T follicular helper cell (primary cell): ENCODE results near the gene TPR.
A peak's percentile ranks its signal among the peaks of the same experiment; 100 is the strongest.
"Not testable (repeated sequence)": the region's sequence is repeated elsewhere in the genome, so short reads cannot be mapped to it uniquely, and the experiment has no call there.

Experiments used
- DNase-seq: peaks from one replicate; pipeline ENCODE4 v3.0.0-alpha.2; 2020; ENCODE audit warnings: low read depth
- total RNA-seq, 2 experiments: gene quantifications; one replicate each; lab custom pipeline; 2026; lab: John Stamatoyannopoulos, UW

The TPR gene
- 508 to 568 reads per million in 2 experiments for total RNA-seq

DNA sequence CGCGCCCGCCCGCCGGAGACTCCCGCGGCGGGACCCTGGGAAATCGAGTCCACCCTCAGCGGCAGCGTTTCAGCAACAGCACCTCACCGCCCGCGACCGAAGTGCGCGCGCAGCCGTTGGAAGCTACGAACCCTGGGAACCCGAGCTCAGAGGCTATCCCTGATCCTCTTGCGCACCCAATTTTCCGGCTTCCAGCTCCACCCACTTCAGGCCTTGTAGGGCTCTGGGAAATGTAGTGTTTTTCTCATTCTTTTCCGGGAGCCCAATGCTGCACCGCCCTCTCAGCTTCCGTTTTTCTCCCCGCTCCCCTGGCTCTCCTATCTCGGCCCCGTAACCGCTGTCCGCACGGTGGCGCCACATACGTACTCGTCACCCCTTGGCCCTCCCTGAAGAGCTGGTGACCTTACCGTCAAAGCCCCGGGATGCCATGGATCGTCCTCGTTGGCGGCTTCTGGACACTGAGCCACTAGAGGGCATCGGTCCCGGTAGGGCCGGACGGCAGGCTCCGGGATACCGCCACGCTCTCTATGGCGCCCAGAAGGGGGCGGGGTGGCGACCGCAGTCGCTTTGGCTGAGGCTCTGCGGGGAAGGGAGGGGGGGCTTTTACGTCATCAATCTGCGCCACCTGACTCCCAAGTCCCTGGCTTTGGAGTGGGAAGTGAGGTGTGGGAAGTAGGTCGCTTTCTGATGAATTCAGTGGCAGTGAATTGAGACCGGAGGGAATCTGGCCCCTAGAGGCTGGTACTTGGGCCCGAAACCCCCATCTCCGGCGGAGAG is at the start of gene TPR, which contains the start of gene ODR4:
TSS of gene TPR (minus strand) at position 102 of the 777 bp plus-strand sequence. CDS start 225 bp downstream, outside the sequence.
TSS of gene ODR4 (plus strand) at position 687 of the 777 bp plus-strand sequence. CDS start 3,948 bp downstream, outside the sequence.
- DNase-seq: peak; percentile 96

DNA sequence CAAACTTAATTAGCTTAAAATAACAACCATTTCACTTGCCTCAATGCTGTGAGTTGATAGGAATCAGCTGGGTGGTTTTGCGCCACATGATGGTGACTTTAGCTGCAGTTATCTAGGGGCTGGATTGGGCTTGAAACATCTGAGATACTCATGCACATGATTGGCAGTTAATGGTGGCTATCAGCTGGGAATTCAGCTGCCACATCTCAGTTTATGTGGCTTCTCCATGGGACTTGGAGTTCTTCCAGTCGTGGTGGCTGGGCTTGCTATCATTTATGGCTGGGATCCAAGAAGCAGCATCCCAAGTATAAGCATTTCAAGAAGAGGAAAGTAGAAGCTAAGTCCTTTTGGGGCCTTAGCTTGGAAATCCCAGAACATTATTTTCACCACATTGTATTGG is 49.5 kb upstream of the TPR start:
- DNase-seq: no peak

DNA sequence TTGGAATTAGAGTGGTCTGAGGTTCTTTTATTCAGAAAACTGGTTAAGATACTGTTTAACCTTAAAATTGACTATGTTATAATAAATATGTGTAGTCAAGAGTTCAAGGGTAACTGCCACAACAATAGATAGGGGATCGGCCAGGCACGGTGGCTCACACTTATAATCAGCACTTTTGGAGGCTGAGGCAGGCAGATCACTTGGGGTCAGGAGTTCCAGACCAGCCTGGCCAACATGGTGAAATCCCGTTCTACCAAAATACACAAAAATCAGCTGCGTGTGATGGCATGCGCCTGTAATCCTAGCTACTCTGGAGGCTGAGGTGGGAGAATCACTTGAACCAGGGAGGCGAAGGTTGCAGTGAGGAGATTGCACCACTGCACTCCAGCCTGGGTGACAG is 46.4 kb upstream of the TPR start:
- DNase-seq: no peak

DNA sequence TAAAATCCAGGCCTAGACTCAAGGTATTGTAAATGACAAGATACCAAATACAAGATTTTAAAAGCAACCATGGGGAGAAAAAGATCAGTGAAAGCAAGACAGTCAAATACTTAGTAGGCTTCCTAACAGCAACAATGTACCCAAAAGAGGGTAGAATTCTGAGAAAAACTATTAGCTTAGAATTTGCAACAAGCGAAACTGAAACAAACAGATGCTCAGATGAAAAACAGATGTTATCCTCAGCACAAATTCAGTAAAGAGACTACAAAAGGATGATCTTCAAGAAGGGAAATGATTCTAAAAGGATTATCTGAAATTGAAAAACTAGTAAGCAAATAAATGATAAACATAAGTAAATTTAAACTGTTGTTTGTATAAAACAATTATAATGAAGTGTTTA is 45.9 kb upstream of the TPR start:
- no peak for DNase-seq

DNA sequence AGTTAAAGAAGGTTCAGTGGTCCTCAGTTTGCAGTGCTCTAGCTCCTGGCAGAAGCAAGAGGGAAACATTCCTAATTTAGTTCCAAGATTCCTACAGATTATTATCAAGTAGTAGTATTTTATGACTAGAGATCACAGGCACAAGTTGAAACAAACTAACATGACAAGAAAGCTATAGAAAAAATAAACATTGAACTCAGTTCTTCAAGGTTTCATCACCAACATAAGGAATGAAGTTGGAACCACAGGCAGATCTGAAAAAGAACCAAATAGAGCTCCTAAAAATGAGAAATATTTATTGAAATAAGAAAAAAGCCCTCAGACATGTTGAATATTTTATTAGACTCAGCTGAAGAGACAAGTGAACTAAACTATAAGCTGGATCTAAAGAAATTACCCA is 45.3 kb upstream of the TPR start:
- DNase-seq: no peak

DNA sequence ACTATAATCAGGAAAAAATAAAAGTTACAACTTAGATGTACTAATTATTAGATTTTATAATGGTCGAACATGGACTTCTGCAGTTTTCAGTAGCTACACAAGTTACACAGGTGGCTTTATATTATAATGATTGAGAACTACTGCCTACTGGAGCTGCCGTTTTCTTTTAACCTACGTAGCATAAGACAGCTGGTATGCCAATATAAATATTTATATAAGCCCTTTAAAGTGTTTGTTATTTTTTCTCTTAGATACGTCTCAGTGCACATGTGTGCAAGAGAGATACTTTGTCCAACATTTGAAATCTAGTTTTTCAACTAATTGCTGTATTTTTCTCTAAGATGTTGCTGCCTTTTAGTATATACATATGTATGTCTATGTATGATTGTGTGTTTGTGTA is 43.5 kb upstream of the TPR start:
- DNase-seq: no peak

DNA sequence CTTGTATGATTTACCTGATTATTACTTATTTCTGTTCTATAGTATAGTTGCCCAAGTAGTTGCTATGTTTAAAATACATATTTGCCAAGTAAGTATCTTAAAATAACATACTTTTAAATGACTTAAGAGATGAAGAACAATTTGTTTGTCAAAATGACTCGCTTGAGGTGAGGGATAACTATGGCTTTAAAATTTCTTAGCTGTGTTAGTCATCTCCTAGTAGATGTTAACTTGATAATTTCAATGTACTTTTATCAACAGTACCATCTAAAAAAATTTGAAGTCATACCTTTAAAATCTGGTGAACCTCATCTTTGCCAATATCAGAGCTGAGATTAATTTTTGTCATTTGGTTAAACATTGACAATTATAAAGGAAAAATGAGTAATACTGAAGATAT is 38.3 kb upstream of the TPR start:
- DNase-seq: no peak

DNA sequence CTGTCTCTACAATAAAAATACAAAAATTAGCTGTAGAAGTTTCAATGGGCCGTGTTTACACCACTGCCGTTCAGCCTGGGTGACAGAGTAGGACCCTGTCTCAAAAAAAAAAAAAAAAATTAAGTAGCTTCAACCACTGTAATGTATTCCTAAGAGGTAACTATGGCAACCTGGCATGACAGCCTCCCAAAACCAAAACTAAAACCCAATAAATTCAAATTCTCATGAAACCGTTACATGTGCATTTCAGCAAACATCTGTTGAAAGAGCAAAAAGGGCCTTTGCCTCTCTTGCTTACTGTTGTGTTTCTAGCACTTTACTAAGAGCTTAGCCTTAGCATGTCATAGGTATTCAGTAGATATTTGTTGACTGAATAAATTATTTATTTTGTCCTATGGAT is 34.0 kb upstream of the TPR start:
- no peak for DNase-seq

DNA sequence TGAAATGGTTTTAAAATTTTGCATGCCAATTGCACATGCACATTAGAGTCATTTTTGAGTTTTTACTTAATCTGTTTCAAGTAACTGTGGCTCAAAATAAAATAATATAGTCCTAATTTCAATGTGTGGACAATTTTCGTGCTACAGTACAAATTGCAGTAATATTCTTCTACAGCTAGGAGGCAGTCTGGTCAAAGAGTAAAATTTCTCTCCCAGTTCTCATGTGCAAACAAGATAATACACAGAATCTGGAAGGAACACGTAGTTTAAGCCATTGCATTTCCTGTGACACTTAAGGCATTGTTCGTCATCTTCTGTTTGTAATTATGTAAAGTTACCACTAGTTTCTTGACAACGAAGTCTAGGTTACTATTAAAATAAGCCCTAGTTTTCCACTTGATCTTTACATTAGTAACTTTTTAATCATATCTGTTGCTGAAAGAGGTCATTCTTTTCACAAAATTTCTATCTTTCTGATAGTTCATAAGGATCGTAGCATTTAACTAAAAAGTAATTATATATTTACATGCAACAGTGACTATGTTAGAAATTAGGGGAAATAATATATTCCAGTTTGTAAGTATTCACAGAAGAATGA is 29.5 kb upstream of the TPR start:
- DNase-seq: no peak

DNA sequence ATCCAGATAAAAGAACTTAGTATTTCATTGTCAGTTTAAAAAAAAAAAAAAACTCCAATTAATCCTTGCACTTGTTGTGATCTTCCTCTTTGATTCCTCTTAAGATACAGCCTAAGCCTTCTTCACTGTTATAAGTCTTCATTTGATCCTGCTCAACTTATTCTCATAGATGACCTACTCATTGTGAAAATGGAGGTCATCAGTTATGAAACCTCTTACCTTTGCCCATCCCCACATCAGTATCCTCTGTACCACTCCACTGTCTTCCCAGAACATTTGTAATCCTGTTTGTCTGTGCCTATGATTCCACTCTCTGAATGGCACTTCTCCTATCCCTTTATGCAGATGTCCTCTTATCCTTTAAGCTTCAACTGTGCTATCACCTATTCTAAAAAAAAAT is 28.6 kb upstream of the TPR start:
- no peak for DNase-seq

DNA sequence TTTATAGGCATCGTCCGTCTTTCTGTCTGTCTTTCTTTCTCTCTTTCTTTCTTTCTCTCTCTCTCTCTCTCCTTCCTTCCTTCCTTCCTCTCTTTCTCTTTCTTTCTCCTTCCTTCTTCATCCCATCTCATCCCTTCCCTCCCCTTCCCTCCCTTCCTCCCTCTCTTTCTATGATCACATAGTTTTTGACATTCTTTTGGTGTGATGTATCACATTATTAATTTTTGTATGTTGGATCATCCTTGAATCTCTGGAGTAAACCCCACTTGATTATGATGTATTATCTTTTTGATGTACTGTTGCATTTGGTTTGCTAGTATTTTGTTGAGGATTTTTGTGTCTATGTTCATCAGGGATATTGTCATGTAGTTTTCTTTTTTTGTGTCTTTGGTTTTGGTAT is 26.4 kb upstream of the TPR start:
- DNase-seq: not testable (repeated sequence)

DNA sequence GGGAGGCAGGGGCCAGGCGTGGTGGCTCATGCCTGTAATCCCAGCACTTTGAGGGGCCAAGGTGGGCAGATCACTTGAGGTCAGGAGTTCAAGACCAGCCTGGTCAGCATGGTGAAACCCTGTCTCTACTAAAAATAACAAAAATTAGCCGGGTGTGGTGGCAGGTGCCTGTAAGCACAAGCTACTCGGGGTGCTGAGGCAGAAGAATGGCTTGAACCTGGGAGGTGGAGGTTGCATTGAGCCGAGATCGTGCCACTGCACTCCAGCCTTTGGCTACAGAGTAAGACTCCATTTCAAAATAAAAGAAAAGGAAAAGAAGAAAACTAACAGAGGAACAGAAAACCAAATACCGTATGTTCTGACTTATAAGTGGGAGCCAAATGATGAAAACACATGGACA is 17.7 kb upstream of the TPR start:
- DNase-seq: not testable (repeated sequence)

DNA sequence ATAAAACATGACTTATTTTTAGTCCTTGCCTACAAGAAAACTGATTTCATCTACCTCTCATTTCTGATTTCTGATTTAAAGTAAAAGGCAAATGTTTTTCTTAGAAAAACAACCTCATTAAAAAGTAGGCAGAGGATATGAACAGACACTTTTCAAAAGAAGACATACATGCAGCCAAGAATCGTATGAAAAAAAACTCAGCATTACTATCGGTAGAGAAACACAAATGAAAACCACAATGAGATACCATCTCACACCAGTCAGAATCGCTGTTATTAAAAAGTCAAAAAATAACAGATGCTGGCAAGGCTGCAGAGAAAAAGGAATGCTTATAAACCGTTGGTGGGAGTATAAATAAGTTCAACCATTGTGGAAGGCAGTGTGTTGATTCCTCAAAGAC is 16.8 kb upstream of the TPR start:
- no peak for DNase-seq

DNA sequence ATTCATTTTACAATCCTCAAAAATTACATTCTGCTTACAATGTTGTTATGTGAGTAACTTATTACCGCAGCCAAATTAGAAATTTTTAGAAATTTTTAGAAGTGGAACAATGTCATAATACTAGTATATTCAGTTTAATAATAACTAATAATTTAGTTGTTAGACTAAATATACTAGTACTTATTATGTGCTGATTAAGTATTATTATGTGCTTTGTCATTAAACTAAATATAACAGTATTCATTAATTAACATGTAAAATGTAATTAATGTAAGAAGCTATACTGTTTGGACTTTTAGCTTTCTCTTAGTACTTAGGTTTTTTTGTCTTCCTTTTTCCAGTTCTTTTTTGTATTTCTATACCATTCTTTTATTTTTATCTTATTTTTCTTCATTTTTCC is 15.9 kb upstream of the TPR start:
- DNase-seq: no peak

DNA sequence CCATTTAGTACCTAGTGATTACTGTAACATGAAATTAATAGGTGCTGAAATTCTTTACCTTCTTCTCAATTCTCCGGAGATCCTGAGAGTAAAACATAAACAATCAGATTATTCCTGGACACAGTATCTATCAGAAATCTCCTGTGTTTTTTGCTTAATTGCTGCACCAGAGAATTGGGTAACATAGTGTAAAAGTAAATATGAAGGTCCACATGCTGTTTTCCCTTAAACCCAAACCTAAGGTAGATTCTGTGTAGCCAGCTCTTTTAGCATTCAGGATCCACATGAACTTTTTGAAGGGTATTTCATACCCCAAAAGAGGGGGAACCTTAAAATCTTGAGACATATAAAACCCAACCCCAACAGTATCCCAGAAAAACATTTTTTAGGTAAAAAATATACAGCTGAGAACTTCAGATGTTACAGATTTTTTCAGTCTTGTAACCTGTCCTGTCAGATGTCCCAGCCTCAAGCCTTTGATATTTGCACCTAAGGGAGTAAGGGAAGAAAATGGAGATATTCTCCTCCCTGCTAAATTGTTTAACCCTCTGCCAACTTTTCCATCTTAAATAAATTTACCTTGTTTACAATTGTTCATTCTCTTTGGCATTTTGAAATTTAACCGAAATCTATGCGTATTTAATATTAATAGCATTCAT is 11.8 kb upstream of the TPR start:
- DNase-seq: no peak

DNA sequence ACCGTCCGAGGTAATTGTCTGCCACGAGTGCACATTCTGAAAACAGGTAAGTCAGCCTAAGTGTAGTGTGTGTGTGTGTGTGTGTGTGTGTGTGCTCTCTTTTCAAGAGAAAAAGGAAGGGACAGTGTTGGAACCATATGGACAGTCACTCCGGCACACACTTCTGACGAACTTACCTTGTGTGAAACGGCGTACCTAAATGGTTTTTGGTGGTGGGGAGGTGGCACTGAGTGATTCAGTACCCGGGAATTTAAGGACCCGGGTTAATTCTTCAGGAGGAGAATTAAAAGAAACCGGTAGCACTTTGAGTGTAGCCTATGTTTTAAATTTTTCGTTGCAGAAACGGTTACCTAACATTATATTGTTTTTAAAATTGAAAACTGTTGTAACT is 871 bp upstream of the TPR start:
- DNase-seq: no peak

DNA sequence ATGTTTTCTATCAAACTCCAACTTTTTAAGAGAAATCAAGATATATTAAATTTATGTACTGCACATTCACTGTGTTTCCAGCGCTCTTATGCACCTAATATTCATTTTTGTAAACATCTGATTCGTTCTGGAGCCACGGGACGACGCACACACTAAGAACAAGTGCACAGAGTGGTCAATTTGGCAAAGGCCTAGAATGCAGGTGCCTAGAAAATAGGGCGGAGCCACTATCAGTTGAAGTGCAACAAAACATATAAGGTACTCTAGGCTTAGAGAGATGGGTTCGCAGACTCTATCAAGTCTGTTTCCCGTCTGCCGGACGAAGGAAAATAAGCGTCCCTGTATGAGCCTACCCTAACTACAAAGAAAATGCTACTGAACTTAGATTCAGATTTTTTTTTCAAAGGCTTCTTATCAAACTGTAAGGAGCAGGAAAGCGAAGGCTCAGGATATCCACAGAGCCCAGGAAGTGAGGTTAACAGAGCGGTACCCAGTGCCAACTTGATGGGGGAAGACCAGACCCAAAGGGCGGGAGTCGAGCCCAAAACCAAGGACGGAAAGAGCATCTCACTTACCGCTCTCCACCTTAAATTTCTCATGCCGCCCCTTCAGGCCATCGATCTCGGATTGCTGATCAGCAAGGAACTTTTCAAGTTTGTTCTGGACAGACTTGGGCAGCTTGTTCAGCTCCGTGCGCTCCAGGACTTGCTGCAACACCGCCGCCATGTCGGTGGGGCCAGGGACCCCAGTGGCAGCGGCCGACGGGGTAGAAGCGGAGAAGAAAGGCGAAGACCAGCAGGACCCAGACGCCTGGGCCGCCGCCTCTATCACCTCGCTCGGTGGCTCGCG is 526 bp downstream of the TPR start:
- no peak for DNase-seq

DNA sequence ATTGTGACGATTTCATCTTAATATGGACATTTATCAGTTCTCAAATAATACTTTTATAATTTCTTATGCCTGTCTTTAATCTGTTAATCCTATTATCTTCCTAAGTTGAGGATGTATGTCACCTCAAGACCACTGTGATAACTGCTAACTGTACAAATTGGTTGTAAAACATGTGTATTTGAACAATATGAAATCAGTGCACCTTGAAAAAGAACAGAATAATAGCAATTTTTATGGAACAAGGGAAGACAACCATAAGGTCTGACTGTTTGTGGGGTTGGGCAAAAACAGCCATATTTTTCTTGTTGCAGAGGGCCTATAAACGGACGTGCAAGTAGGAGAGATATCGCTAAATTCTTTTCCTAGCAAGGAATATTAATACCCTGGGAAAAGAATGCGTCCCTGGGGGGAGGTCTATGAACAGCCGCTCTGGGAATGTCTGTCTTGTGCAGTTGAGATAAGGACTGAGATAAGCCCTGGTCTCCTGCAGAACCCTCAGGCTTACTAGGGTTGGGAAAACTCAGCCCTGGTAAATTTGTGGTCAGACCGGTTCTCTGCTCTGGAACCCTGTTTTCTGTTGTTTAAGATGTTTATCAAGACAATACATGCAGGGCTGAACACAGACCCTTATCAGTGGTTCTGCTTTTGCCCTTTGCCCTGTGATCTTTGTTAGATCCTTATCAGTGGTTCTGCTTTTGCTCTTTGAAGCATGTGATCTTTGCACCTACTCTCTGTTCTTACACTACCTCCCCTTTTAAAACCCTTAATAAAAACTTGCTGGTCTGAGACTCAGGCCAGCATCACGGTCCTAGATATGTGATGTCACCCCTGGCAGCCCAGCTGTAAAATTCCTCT is 27.0 kb downstream of the TPR start:
- DNase-seq: not testable (repeated sequence)

DNA sequence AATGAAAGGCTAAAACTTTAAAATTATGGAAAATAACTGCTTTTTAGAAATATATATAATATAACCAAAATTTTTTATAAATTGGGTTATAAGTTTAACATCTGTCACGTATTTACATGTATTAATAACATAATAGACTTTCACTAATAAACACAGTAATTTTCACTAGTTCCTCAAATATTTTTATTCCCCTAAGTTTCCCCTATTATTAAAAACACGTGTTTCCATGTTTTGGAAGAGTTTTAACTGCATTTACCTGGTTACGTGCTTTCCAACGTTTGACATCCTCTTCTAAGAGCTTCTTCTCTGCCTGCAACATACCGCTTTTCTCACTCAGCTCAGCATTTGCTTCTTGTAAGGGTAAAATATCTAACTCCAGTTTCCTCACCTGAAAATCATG is 34.3 kb downstream of the TPR start:
- DNase-seq: no peak

DNA sequence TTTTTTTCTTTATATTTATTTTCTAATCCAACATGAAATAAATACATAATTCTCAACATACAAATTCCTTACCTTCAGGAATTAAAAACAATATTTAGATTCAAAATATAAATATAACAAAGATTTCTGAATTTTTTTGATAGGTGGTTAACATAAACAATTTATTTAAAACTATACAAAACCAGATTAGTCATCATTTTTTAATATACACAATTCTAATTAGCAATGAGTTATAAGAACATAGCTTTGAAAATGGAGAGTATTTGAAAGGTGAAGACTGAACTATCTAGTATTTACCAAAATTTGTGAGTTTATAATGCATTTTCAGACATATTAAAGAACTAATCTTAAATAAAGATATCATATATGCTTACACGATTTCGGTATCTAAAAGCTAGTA is 37.5 kb downstream of the TPR start:
- no peak for DNase-seq

DNA sequence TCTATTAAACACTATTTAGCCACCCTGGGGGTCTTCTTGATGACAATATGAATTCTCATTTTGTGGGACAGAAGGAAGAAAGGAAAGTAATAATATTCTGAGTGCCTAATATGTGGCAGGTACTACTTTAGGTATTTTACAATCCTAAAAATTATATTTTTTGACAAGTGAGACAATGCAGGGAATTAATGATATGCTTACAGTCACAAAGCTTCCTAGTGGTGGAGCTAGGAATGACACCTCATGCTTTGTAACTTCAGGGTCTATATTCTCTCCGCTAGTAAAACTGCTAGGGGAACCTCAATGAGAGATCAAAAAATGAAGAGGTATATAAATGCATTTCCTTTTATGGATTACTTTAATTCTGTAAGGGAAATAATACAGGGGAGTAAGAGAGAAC is 44.3 kb downstream of the TPR start:
- DNase-seq: no peak
